ENCODE results near the gene LRP6. TPM values are rescaled to one million over a fixed set of nuclear protein-coding genes. Genes with fewer than 3 reads are reported as not detected.

Gene LRP6
- total and polyA plus RNA-seq, 10 of the 15 experiments (the other 5 are each of a cell fraction or from before 2014, with no cell fraction given), result 1.5 to 14.9 (median 6.1) TPM

DNA sequence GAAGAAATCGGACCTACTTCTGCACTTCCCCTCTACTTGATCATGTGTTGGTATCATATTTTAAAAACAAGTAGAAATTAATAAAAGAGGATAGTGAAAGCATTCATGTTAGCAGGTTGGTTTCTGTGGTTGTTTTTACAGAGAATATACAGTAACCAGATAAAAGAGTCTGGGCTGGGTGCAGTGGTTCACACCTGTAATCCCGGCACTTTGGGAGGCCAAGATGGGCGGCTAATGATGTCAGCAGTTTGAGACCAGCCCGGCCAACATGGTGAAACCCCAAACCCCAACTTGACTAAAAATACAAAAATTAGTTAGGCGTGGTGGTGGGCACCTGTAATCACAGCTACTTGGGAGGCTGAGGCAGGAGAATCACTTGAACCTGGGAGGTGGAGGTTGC, 55.9 kb downstream of the LRP6 start (continued):
- TF ChIP-seq USF1 (IDR thresholded peaks at IDR 0.05; ENCODE audit: borderline replicate concordance, extremely low read length, insufficient read depth, low read depth, low read length) (no peak), FOXM1 (IDR thresholded peaks at IDR 0.05; ENCODE audit: low read depth, low read length) (no peak), RUNX3 (IDR thresholded peaks at IDR 0.05; ENCODE audit: low read length) (peak; percentile 45), E2F8 (IDR thresholded peaks at IDR 0.05; ENCODE audit: low read depth, partially characterized antibody) (no peak), ZNF217 (IDR thresholded peaks at IDR 0.05) (0 out of 2 replicates have a peak, but pooled peaks have one; percentile 18), MLLT1 (IDR thresholded peaks at IDR 0.05) (peak; percentile 50; the same call in 1 of the 2 replicates), NKRF (conservative IDR thresholded peaks at IDR 0.05) (no peak), NR2F1 (conservative IDR thresholded peaks at IDR 0.05) (peak; percentile 62; the same call in 1 of the 2 replicates), ATF7 (IDR thresholded peaks at IDR 0.05; ENCODE audit: low read depth) (peak; percentile 77), TBL1XR1 (IDR thresholded peaks at IDR 0.05; ENCODE audit: low read depth, low read length) (no peak), ETV6 (conservative IDR thresholded peaks at IDR 0.05 in 1 of 2, IDR thresholded peaks at IDR 0.05 in 1 of 2; ENCODE audit: borderline replicate concordance in 1 of 2, low read depth in 1 of 2) (no peak), SREBF1 (IDR thresholded peaks at IDR 0.05; ENCODE audit: low read length) (no peak), KAT2A (conservative IDR thresholded peaks at IDR 0.05; ENCODE audit: control insufficient read depth, low read depth, low read length) (no peak), JUND (IDR thresholded peaks at IDR 0.05; ENCODE audit: low read depth, low read length) (no peak), MEF2B (IDR thresholded peaks at IDR 0.05; ENCODE audit: partially characterized antibody, poor library complexity, severe bottlenecking) (peak; percentile 37), MTA2 (IDR thresholded peaks at IDR 0.05; ENCODE audit: low read depth) (peak; percentile 85), ZNF274 (IDR thresholded peaks at IDR 0.05; ENCODE audit: insufficient read depth, insufficient read length) (no peak), FOS (IDR thresholded peaks at IDR 0.05; ENCODE audit: borderline replicate concordance, extremely low read depth, insufficient read length) (no peak), NRF1 (conservative IDR thresholded peaks at IDR 0.05; ENCODE audit: low read depth, low read length) (no peak)
- TF ChIP-seq, protein P1, sequence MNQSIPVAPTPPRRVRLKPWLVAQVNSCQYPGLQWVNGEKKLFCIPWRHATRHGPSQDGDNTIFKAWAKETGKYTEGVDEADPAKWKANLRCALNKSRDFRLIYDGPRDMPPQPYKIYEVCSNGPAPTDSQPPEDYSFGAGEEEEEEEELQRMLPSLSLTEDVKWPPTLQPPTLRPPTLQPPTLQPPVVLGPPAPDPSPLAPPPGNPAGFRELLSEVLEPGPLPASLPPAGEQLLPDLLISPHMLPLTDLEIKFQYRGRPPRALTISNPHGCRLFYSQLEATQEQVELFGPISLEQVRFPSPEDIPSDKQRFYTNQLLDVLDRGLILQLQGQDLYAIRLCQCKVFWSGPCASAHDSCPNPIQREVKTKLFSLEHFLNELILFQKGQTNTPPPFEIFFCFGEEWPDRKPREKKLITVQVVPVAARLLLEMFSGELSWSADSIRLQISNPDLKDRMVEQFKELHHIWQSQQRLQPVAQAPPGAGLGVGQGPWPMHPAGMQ (IDR thresholded peaks at IDR 0.05; ENCODE audit: borderline replicate concordance), result no peak

Data from GM12878 (cell line).